A549 treated with AZD9567 at 1 μM for 4 hours (cell line): ENCODE measurements around the gene DHRS2. TPM values are rescaled to one million over a fixed set of nuclear protein-coding genes. Genes with fewer than 3 reads are reported as not detected.

Experiments
- total RNA-seq: library from RNA; stranded (reverse); fragments of 200-300 nt; extraction: Qiagen RNA extraction; gene quantifications from 5 replicates; pipeline ENCODE4 v1.2.3, GENCODE V29; 2022; ENCODE audit not compliant: insufficient read depth

Gene DHRS2
- total RNA-seq: 8.9 to 13.2 TPM (median 10.4 TPM) in 5 replicates

GRCh38 chr14:23636317-23637211 is at the start of gene DHRS2:
Gene DHRS2 (plus strand): TSS chr14:23636364. CDS start chr14:23638865, 2,501 bp downstream.

Other genes starting within 250 kb of the DHRS2 start
- gene MYH6, start 228.1 kb upstream of the DHRS2 start, total RNA-seq: 0.02 TPM in 2 of 5 replicates, not detected in the others
- not detected in 5 replicates for gene MYH7, start 200.7 kb upstream of the DHRS2 start, total RNA-seq
- gene NGDN, start 166.7 kb upstream of the DHRS2 start, total RNA-seq: 53.3 to 62.7 TPM (median 61.0 TPM) in 5 replicates
- gene ZFHX2, start 84.6 kb upstream of the DHRS2 start, total RNA-seq: 0.48 to 0.80 TPM (median 0.64 TPM) in 5 replicates
- 6.4 to 14.3 TPM (median 11.4 TPM) in 5 replicates for gene THTPA, start 80.1 kb upstream of the DHRS2 start, total RNA-seq
- 47.5 to 61.7 TPM (median 54.2 TPM) in 5 replicates for gene AP1G2, start 68.6 kb upstream of the DHRS2 start, total RNA-seq
- not detected in 5 replicates for gene JPH4, start 57.6 kb upstream of the DHRS2 start, total RNA-seq